ENCODE results near the gene OGFOD3.

DNA sequence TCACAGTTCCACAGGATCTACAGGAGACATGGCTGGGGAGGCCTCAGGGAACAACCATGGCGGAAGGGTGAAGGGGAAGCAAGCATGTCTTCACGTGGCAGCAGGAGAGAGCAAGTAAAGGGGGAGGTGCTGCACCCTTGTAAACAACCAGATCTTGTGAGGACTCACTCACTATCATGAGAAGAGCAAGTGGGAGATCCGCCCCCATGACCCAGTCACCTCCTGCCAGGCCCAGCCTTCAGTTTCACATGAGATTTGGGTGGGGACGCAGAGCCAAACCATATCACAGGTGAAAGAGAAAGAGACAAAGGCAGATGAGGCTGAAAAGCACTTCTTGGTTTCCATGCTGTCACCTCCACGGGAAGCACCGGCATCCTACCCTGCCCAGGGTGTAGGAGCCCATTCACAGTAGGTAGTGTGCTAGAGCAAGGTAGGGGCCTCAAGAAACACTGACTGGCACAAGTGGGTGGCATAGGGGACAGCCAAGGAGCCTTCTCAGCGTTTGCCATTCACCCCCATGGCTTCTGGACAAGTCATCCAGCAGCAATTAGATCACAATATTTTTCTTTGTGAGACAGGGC, 46.7 kb upstream of the OGFOD3 start:
- no peak for TF ChIP-seq POLR2A (IDR thresholded peaks at IDR 0.05)
- TF ChIP-seq, protein P1, sequence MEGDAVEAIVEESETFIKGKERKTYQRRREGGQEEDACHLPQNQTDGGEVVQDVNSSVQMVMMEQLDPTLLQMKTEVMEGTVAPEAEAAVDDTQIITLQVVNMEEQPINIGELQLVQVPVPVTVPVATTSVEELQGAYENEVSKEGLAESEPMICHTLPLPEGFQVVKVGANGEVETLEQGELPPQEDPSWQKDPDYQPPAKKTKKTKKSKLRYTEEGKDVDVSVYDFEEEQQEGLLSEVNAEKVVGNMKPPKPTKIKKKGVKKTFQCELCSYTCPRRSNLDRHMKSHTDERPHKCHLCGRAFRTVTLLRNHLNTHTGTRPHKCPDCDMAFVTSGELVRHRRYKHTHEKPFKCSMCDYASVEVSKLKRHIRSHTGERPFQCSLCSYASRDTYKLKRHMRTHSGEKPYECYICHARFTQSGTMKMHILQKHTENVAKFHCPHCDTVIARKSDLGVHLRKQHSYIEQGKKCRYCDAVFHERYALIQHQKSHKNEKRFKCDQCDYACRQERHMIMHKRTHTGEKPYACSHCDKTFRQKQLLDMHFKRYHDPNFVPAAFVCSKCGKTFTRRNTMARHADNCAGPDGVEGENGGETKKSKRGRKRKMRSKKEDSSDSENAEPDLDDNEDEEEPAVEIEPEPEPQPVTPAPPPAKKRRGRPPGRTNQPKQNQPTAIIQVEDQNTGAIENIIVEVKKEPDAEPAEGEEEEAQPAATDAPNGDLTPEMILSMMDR (IDR thresholded peaks at IDR 0.05) = no peak

All from stomach (tissue), 4 donors.